ENCODE data around the gene TPM3. TPM values are rescaled to one million over a fixed set of nuclear protein-coding genes. Genes with fewer than 3 reads are reported as not detected.

The TPM3 gene
- total and polyA plus RNA-seq, 2 of the 8 experiments (the other 6 are each of a cell fraction or from before 2014, with no cell fraction given), result 278 to 572 TPM

- WGBS, 2 experiments (ENCODE audit: extremely low coverage in 1 of 2, insufficient coverage in 1 of 2, insufficient read length in 1 of 2, insufficient replicate concordance in 2 of 2, low coverage in 1 of 2, low lambda C conversion rate in 2 of 2, missing lambda C conversion rate in 1 of 2), result 95% methylated on average over 1 of the region's 1 CpG; no CpG with 5 or more reads in 1 of the 2 experiments
- CTCF ChIA-PET (ENCODE audit: partially characterized antibody), result no interaction called here
- no peak overlapping the region for H3K9ac ChIP-seq (replicated peaks in 1 of 4; ENCODE audit: extremely low read depth in 1 of 4, low read depth in 3 of 4, low read length in 3 of 4)
- TF ChIP-seq SP2 (IDR thresholded peaks at IDR 0.05; ENCODE audit: low read length) (no peak), RFX5 (IDR thresholded peaks at IDR 0.05; ENCODE audit: borderline replicate concordance, low read depth, low read length) (no peak), KDM5A (IDR thresholded peaks at IDR 0.05; ENCODE audit: low read length) (no peak), CTCF (IDR thresholded peaks at IDR 0.05; ENCODE audit: control extremely low read depth in 1 of 3, insufficient read depth in 1 of 3, low read depth in 1 of 3, low read length in 3 of 3) (no peak), USF2 (IDR thresholded peaks at IDR 0.05; ENCODE audit: low read length) (no peak), RNF2 (IDR thresholded peaks at IDR 0.05; ENCODE audit: borderline replicate concordance, low read depth, low read length, missing control alignments, poor library complexity, severe bottlenecking) (no peak), ATF2 (IDR thresholded peaks at IDR 0.05; ENCODE audit: low read length) (no peak), SUZ12 (IDR thresholded peaks at IDR 0.05; ENCODE audit: low read length) (no peak)
These were observed 25.7 kb downstream of the TPM3 start for GRCh38 chr1:154166207-154166606.

More at GRCh38 chr1:154166207-154166606, 25.7 kb downstream of the TPM3 start:
- H2BK120ac ChIP-seq (replicated peaks; ENCODE audit: low read depth, low read length), result no peak overlapping the region
- DNase-seq (ENCODE audit: low read depth in 1 of 2, low spot score in 2 of 2) (no peak), FAIRE-seq (no peak)
- no peak overlapping the region for H2BK15ac ChIP-seq (ENCODE audit: low read length)
- POLR2A ChIA-PET (ENCODE audit: partially characterized antibody), result interaction anchor here (1.2 to 5.2 kb wide), 5 partner anchors 9 to 54 kb away, joined by 4 to 35 read pairs (median 5); partner anchors contain the start of genes NUP210L and UBAP2L
- peaks cover 0 to 17% of the 10 kb centered on the region in 2 experiments; a peak in 1 of 4 replicates for H3K79me2 ChIP-seq (ENCODE audit: control insufficient read depth in 1 of 2, insufficient read depth in 2 of 2, low read length in 2 of 2)
- H2AK5ac ChIP-seq (ENCODE audit: low read depth, low read length), result no peak overlapping the region
- H4K20me1 ChIP-seq (replicated peaks in 1 of 2; ENCODE audit: control insufficient read depth in 1 of 2, insufficient read depth in 2 of 2, low read length in 2 of 2), result peaks cover 0 to 2% of the 10 kb centered on the region in 2 experiments
- H4K91ac ChIP-seq (replicated peaks; ENCODE audit: insufficient read length, low read length), result no peak overlapping the region
- peaks cover 23 to 95% (median 75%) of the 10 kb centered on the region in 4 experiments for H3K36me3 ChIP-seq (ENCODE audit: control insufficient read depth in 2 of 4, insufficient read depth in 4 of 4, low read length in 3 of 4)
- no peak overlapping the region for H3K4me3 ChIP-seq (ENCODE audit: extremely low read depth in 1 of 4, insufficient read depth in 2 of 4, low read depth in 3 of 4, low read length in 4 of 4)
- no peak overlapping the region for H3K56ac ChIP-seq (replicated peaks; ENCODE audit: insufficient read length, low read depth, low read length)
- H3K4me1 ChIP-seq (replicated peaks in 1 of 4; ENCODE audit: control insufficient read depth in 3 of 4, insufficient read depth in 4 of 4, low read length in 3 of 4), result no peaks in the 10 kb centered on the region
- no peak overlapping the region for H2AFZ ChIP-seq (ENCODE audit: low read length)
- H2BK12ac ChIP-seq (ENCODE audit: low read depth, low read length), result no peak overlapping the region
- no peak overlapping the region for H3K4me2 ChIP-seq (ENCODE audit: insufficient read depth in 1 of 2, low read depth in 2 of 2, low read length in 2 of 2)
- H3K4ac ChIP-seq (replicated peaks; ENCODE audit: insufficient read length, low read depth, low read length), result no peak overlapping the region
- no peaks in the 10 kb centered on the region for H3K9me3 ChIP-seq (ENCODE audit: insufficient read depth in 2 of 2, low read depth in 1 of 2, low read length in 1 of 2)
- H3K14ac ChIP-seq (ENCODE audit: insufficient read length), result no peak overlapping the region
- H4K5ac ChIP-seq (ENCODE audit: insufficient read length, low read depth, low read length), result no peak overlapping the region
- no peak overlapping the region for H2BK5ac ChIP-seq (ENCODE audit: low read depth, low read length)
- H3K79me1 ChIP-seq (ENCODE audit: low read depth, low read length), result no peaks in the 10 kb centered on the region
- H2BK20ac ChIP-seq (ENCODE audit: low read length), result no peak overlapping the region
- H4K8ac ChIP-seq (ENCODE audit: extremely low read depth, insufficient read depth, low read length), result no peak overlapping the region
- H3K23ac ChIP-seq (ENCODE audit: insufficient read length), result no peak overlapping the region
- H3K27ac ChIP-seq (ENCODE audit: low read depth, low read length), result no peak overlapping the region
- H3K18ac ChIP-seq (ENCODE audit: extremely low read depth, low read length), result no peak overlapping the region
- H3K27me3 ChIP-seq (replicated peaks in 1 of 4; ENCODE audit: control insufficient read depth in 3 of 4, extremely low read depth in 1 of 4, insufficient read depth in 3 of 4, low read length in 3 of 4), result no peaks in the 10 kb centered on the region
- no peaks in the 10 kb centered on the region for H3K23me2 ChIP-seq (ENCODE audit: low read depth, low read length)
